Measurements from ENCODE around the gene PTP4A1.

Gene PTP4A1

GRCh38 chr6:63572747-63573075 lies 431 bp downstream of the PTP4A1 start:
- Histone ChIP-seq H3K4me1 (ENCODE audit: control insufficient read depth, insufficient read depth, low read length, poor library complexity, severe bottlenecking) (no peaks in the 10 kb centered on the region), H3K36me3 (ENCODE audit: control insufficient read depth, insufficient read depth, low read length) (peaks cover 23% of the 10 kb centered on the region), H3K27ac (ENCODE audit: low read depth, low read length, severe bottlenecking) (peak overlapping the region; percentile 95), H3K4me3 (ENCODE audit: extremely low read depth, insufficient read depth, low read length, poor library complexity, severe bottlenecking) (peak overlapping the region; percentile 95), H3K9me3 (ENCODE audit: control insufficient read depth, low read length) (no peaks in the 10 kb centered on the region)
- 0% methylated on average over 30 to 42 of the region's 42 CpGs for WGBS, 2 experiments (ENCODE audit: insufficient coverage in 2 of 2)

GRCh38 chr6:63573076-63573898 lies 1.0 kb downstream of the PTP4A1 start:
- H3K9me3 ChIP-seq (ENCODE audit: control insufficient read depth, low read length): no peaks in the 10 kb centered on the region
- H3K36me3 ChIP-seq (ENCODE audit: control insufficient read depth, insufficient read depth, low read length): peaks cover 27% of the 10 kb centered on the region
- peak overlapping the region; percentile 95 for H3K27ac ChIP-seq (ENCODE audit: low read depth, low read length, severe bottlenecking)
- peak overlapping the region; percentile 95 for H3K4me3 ChIP-seq (ENCODE audit: extremely low read depth, insufficient read depth, low read length, poor library complexity, severe bottlenecking)
- H3K4me1 ChIP-seq (ENCODE audit: control insufficient read depth, insufficient read depth, low read length, poor library complexity, severe bottlenecking): no peaks in the 10 kb centered on the region
- WGBS, 2 experiments (ENCODE audit: insufficient coverage in 2 of 2): 0% methylated on average over 68 to 77 of the region's 86 CpGs

GRCh38 chr6:63573899-63574553 lies 1.7 kb downstream of the PTP4A1 start:
- no peaks in the 10 kb centered on the region for H3K4me1 ChIP-seq (ENCODE audit: control insufficient read depth, insufficient read depth, low read length, poor library complexity, severe bottlenecking)
- peaks cover 32% of the 10 kb centered on the region for H3K36me3 ChIP-seq (ENCODE audit: control insufficient read depth, insufficient read depth, low read length)
- H3K27ac ChIP-seq (ENCODE audit: low read depth, low read length, severe bottlenecking): peak overlapping the region; percentile 95
- H3K4me3 ChIP-seq (ENCODE audit: extremely low read depth, insufficient read depth, low read length, poor library complexity, severe bottlenecking): peak overlapping the region; percentile 95
- WGBS, 2 experiments (ENCODE audit: insufficient coverage in 2 of 2): 2 to 3% methylated on average over 5 to 6 of the region's 10 CpGs
- no peaks in the 10 kb centered on the region for H3K9me3 ChIP-seq (ENCODE audit: control insufficient read depth, low read length)

GRCh38 chr6:63574554-63574900 lies 2.2 kb downstream of the PTP4A1 start:
- Histone ChIP-seq H3K27ac (ENCODE audit: low read depth, low read length, severe bottlenecking) (peak overlapping the region; percentile 95), H3K9me3 (ENCODE audit: control insufficient read depth, low read length) (no peaks in the 10 kb centered on the region), H3K36me3 (ENCODE audit: control insufficient read depth, insufficient read depth, low read length) (peaks cover 36% of the 10 kb centered on the region), H3K4me3 (ENCODE audit: extremely low read depth, insufficient read depth, low read length, poor library complexity, severe bottlenecking) (peak overlapping the region; percentile 95), H3K4me1 (ENCODE audit: control insufficient read depth, insufficient read depth, low read length, poor library complexity, severe bottlenecking) (no peaks in the 10 kb centered on the region)
- WGBS, 2 experiments (ENCODE audit: insufficient coverage in 2 of 2): 50% methylated on average over 1 of the region's 2 CpGs; no CpG with 5 or more reads in 1 of the 2 experiments

GRCh38 chr6:63576147-63576772 lies 4.0 kb downstream of the PTP4A1 start:
- Histone ChIP-seq H3K27ac (ENCODE audit: low read depth, low read length, severe bottlenecking) (no peak overlapping the region), H3K4me1 (ENCODE audit: control insufficient read depth, insufficient read depth, low read length, poor library complexity, severe bottlenecking) (no peaks in the 10 kb centered on the region), H3K9me3 (ENCODE audit: control insufficient read depth, low read length) (no peaks in the 10 kb centered on the region), H3K36me3 (ENCODE audit: control insufficient read depth, insufficient read depth, low read length) (peaks cover 49% of the 10 kb centered on the region), H3K4me3 (ENCODE audit: extremely low read depth, insufficient read depth, low read length, poor library complexity, severe bottlenecking) (no peak overlapping the region)
- 83% methylated on average over 1 of the region's 3 CpGs; no CpG with 5 or more reads in 1 of the 2 experiments for WGBS, 2 experiments (ENCODE audit: insufficient coverage in 2 of 2)

GRCh38 chr6:63576985-63577712 lies 4.9 kb downstream of the PTP4A1 start:
- Histone ChIP-seq H3K4me3 (ENCODE audit: extremely low read depth, insufficient read depth, low read length, poor library complexity, severe bottlenecking) (no peak overlapping the region), H3K27ac (ENCODE audit: low read depth, low read length, severe bottlenecking) (no peak overlapping the region), H3K4me1 (ENCODE audit: control insufficient read depth, insufficient read depth, low read length, poor library complexity, severe bottlenecking) (no peaks in the 10 kb centered on the region), H3K9me3 (ENCODE audit: control insufficient read depth, low read length) (no peaks in the 10 kb centered on the region), H3K36me3 (ENCODE audit: control insufficient read depth, insufficient read depth, low read length) (peaks cover 56% of the 10 kb centered on the region)
- WGBS, 2 experiments (ENCODE audit: insufficient coverage in 2 of 2): 100% methylated on average over 1 of the region's 5 CpGs; no CpG with 5 or more reads in 1 of the 2 experiments

- no peak overlapping the region for H3K27ac ChIP-seq (ENCODE audit: low read depth, low read length, severe bottlenecking)
- no peaks in the 10 kb centered on the region for H3K9me3 ChIP-seq (ENCODE audit: control insufficient read depth, low read length)
- no peak overlapping the region for H3K4me3 ChIP-seq (ENCODE audit: extremely low read depth, insufficient read depth, low read length, poor library complexity, severe bottlenecking)
- no peaks in the 10 kb centered on the region for H3K4me1 ChIP-seq (ENCODE audit: control insufficient read depth, insufficient read depth, low read length, poor library complexity, severe bottlenecking)
- peaks cover 60% of the 10 kb centered on the region for H3K36me3 ChIP-seq (ENCODE audit: control insufficient read depth, insufficient read depth, low read length)
- no CpG with 5 or more reads among the region's 2 CpGs for WGBS, 2 experiments (ENCODE audit: insufficient coverage in 2 of 2)
These were observed 6.5 kb downstream of the PTP4A1 start for GRCh38 chr6:63578757-63579156.

GRCh38 chr6:63579937-63580703 lies 7.8 kb downstream of the PTP4A1 start:
- WGBS, 2 experiments (ENCODE audit: insufficient coverage in 2 of 2): 100% methylated on average over 5 of the region's 6 CpGs; no CpG with 5 or more reads in 1 of the 2 experiments
- Histone ChIP-seq H3K9me3 (ENCODE audit: control insufficient read depth, low read length) (no peaks in the 10 kb centered on the region), H3K4me1 (ENCODE audit: control insufficient read depth, insufficient read depth, low read length, poor library complexity, severe bottlenecking) (no peaks in the 10 kb centered on the region), H3K4me3 (ENCODE audit: extremely low read depth, insufficient read depth, low read length, poor library complexity, severe bottlenecking) (no peak overlapping the region), H3K27ac (ENCODE audit: low read depth, low read length, severe bottlenecking) (no peak overlapping the region), H3K36me3 (ENCODE audit: control insufficient read depth, insufficient read depth, low read length) (peaks cover 55% of the 10 kb centered on the region)

- Histone ChIP-seq H3K9me3 (ENCODE audit: control insufficient read depth, low read length) (no peaks in the 10 kb centered on the region), H3K27ac (ENCODE audit: low read depth, low read length, severe bottlenecking) (no peak overlapping the region), H3K36me3 (ENCODE audit: control insufficient read depth, insufficient read depth, low read length) (peaks cover 55% of the 10 kb centered on the region), H3K4me3 (ENCODE audit: extremely low read depth, insufficient read depth, low read length, poor library complexity, severe bottlenecking) (no peak overlapping the region), H3K4me1 (ENCODE audit: control insufficient read depth, insufficient read depth, low read length, poor library complexity, severe bottlenecking) (no peaks in the 10 kb centered on the region)
- WGBS, 2 experiments (ENCODE audit: insufficient coverage in 2 of 2): 100% methylated on average over 1 of the region's 3 CpGs; no CpG with 5 or more reads in 1 of the 2 experiments
These were observed 8.4 kb downstream of the PTP4A1 start for GRCh38 chr6:63580704-63580961.

- no peak overlapping the region for H3K4me3 ChIP-seq (ENCODE audit: extremely low read depth, insufficient read depth, low read length, poor library complexity, severe bottlenecking)
- no CpG with 5 or more reads among the region's 2 CpGs for WGBS, 2 experiments (ENCODE audit: insufficient coverage in 2 of 2)
- peaks cover 51% of the 10 kb centered on the region for H3K36me3 ChIP-seq (ENCODE audit: control insufficient read depth, insufficient read depth, low read length)
- H3K27ac ChIP-seq (ENCODE audit: low read depth, low read length, severe bottlenecking): no peak overlapping the region
- no peaks in the 10 kb centered on the region for H3K4me1 ChIP-seq (ENCODE audit: control insufficient read depth, insufficient read depth, low read length, poor library complexity, severe bottlenecking)
- H3K9me3 ChIP-seq (ENCODE audit: control insufficient read depth, low read length): no peaks in the 10 kb centered on the region
These were observed 9.2 kb downstream of the PTP4A1 start for GRCh38 chr6:63581355-63582013.

Measured in mesodermal cell (in vitro differentiated cells).